Neural progenitor cell (in vitro differentiated cells): Measurements from ENCODE around the gene CACNG8. TPM values are rescaled to one million over a fixed set of nuclear protein-coding genes. Genes with fewer than 3 reads are reported as not detected.
A peak's percentile ranks its signal among the peaks of the same experiment; 100 is the strongest.

Source experiments
- DNase-seq: peaks from one replicate; pipeline ENCODE4 v3.0.0-alpha.2; 2016; ENCODE audit warnings: low spot score
- H2AFZ ChIP-seq: fragments of 200-600 bp; sonication (generic); replicated peaks from 2 replicates; pipeline ENCODE4 v1.6.1; 2016; ENCODE audit warnings: antibody characterized with exemption
- H3F3A ChIP-seq: fragments of 200-600 bp; sonication (generic); 2 replicates; pipeline ENCODE4 v1.6.1; 2016; ENCODE audit warnings: antibody characterized with exemption, low read depth
- H3K27ac ChIP-seq: fragments of 200-600 bp; sonication (generic); 2 replicates; pipeline ENCODE4 v1.5.1; 2016; ENCODE audit warnings: mild to moderate bottlenecking
- H3K27me3 ChIP-seq: fragments of 200-600 bp; sonication (generic); 2 replicates; pipeline ENCODE4 v1.6.1; 2016; ENCODE audit warnings: mild to moderate bottlenecking, moderate library complexity
- H3K36me3 ChIP-seq: fragments of 200-600 bp; sonication (generic); 2 replicates; pipeline ENCODE4 v1.5.1; 2016
- H3K4me1 ChIP-seq: fragments of 200-600 bp; sonication (generic); 2 replicates; pipeline ENCODE4 v1.6.1; 2016; ENCODE audit warnings: mixed run types
- H3K4me2 ChIP-seq: fragments of 200-600 bp; sonication (generic); 2 replicates; pipeline ENCODE4 v1.6.1; 2016
- H3K4me3 ChIP-seq: fragments of 200-600 bp; sonication (generic); 2 replicates; pipeline ENCODE4 v1.5.1; 2016
- H3K79me2 ChIP-seq: fragments of 200-600 bp; sonication (generic); 2 replicates; pipeline ENCODE4 v1.6.1; 2016; ENCODE audit warnings: low read depth
- H3K9ac ChIP-seq: fragments of 200-600 bp; sonication (generic); 2 replicates; pipeline ENCODE4 v1.6.1; 2016
- H3K9me3 ChIP-seq: fragments of 200-600 bp; sonication (generic); 2 replicates; pipeline ENCODE4 v1.5.1; 2016; ENCODE audit warnings: low read depth
- H4K20me1 ChIP-seq: fragments of 200-600 bp; sonication (generic); 2 replicates; pipeline ENCODE4 v1.6.1; 2016; ENCODE audit warnings: low read depth
- H3K27ac Mint-ChIP-seq: 3 replicates; pipeline ENCODE4 v1.8.0; 2021; ENCODE audit warnings: mixed read lengths
- H3K27me3 Mint-ChIP-seq: 2 replicates; pipeline ENCODE4 v1.8.0; 2022; ENCODE audit warnings: low read depth, mild to moderate bottlenecking, inconsistent platforms, moderate library complexity, mixed read lengths; ENCODE audit not compliant: insufficient read depth
- H3K36me3 Mint-ChIP-seq: 3 replicates; pipeline ENCODE4 v1.8.0; 2021; ENCODE audit warnings: mixed read lengths
- H3K4me1 Mint-ChIP-seq: 3 replicates; pipeline ENCODE4 v1.8.0; 2021; ENCODE audit warnings: mixed read lengths
- H3K4me3 Mint-ChIP-seq: 3 replicates; pipeline ENCODE4 v1.8.0; 2021; ENCODE audit warnings: mild to moderate bottlenecking, moderate library complexity, mixed read lengths
- H3K9me3 Mint-ChIP-seq: 3 replicates; pipeline ENCODE4 v1.8.0; 2020; ENCODE audit warnings: mixed read lengths
- EZH2 ChIP-seq: fragments of 200-600 bp; sonication (generic); IDR thresholded peaks from 2 replicates; pipeline ENCODE4 v1.6.1; 2017; ENCODE audit warnings: antibody characterized with exemption, mild to moderate bottlenecking, moderate library complexity
- EZH2phosphoT487 ChIP-seq: fragments of 200-600 bp; sonication (generic); IDR thresholded peaks from 2 replicates; pipeline ENCODE4 v1.6.1; 2017; ENCODE audit warnings: antibody characterized with exemption
- total RNA-seq: library from RNA; depleted of rRNA; stranded (reverse); fragments of >200 nt; gene quantifications from 2 replicates; pipeline ENCODE4 v1.2.3, GENCODE V29; 2015; ENCODE audit warnings: low replicate concordance
- TF ChIP-seq, protein P1 (sequence below): fragments of 200-600 bp; sonication (generic); IDR thresholded peaks from 2 replicates; pipeline ENCODE4 v1.5.1; 2017; ENCODE audit warnings: antibody characterized with exemption, mild to moderate bottlenecking

The CACNG8 gene
- total RNA-seq, 1 donor from 2014 or later: 0.02 TPM

DNA sequence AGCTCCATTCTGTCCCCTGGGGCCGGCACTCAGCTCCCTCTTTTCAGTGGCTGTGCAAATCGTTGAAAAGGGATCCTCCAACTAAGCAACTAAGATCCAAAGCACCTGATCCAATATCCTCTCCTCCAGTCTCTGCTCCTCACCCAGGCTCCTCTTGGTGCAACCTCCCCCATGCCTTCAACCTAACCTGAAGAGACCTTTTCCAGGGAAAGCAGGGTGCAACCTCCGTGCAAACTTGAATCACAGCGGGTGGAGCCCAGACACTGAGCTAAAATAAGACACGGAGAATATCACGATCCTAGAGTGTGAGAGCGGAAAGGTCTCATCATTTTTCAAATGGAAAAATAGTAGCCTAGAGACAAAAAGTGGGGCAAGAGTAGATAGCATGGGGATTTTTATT, 45.4 kb upstream of the CACNG8 start:
- DNase-seq: no peak
- H3K27ac Mint-ChIP-seq: no peak overlapping the region
- no peak overlapping the region for H3K4me2 ChIP-seq
- H4K20me1 ChIP-seq: peaks cover 11% of the 10 kb centered on the region
- no peaks in the 10 kb centered on the region for H3K4me1 ChIP-seq
- no peaks in the 10 kb centered on the region for H3K9me3 Mint-ChIP-seq
- H3K4me3 ChIP-seq: no peak overlapping the region
- H3K27me3 Mint-ChIP-seq: peaks cover 2% of the 10 kb centered on the region
- H3K27ac ChIP-seq: no peak overlapping the region
- no peaks in the 10 kb centered on the region for H3K9me3 ChIP-seq
- H3K4me1 Mint-ChIP-seq: no peaks in the 10 kb centered on the region
- peaks cover 34% of the 10 kb centered on the region for H3K36me3 Mint-ChIP-seq
- TF ChIP-seq EZH2: no peak
- TF ChIP-seq, protein P1, sequence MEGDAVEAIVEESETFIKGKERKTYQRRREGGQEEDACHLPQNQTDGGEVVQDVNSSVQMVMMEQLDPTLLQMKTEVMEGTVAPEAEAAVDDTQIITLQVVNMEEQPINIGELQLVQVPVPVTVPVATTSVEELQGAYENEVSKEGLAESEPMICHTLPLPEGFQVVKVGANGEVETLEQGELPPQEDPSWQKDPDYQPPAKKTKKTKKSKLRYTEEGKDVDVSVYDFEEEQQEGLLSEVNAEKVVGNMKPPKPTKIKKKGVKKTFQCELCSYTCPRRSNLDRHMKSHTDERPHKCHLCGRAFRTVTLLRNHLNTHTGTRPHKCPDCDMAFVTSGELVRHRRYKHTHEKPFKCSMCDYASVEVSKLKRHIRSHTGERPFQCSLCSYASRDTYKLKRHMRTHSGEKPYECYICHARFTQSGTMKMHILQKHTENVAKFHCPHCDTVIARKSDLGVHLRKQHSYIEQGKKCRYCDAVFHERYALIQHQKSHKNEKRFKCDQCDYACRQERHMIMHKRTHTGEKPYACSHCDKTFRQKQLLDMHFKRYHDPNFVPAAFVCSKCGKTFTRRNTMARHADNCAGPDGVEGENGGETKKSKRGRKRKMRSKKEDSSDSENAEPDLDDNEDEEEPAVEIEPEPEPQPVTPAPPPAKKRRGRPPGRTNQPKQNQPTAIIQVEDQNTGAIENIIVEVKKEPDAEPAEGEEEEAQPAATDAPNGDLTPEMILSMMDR: no peak
- TF ChIP-seq EZH2phosphoT487: no peak
- no peaks in the 10 kb centered on the region for H3K36me3 ChIP-seq
- no peak overlapping the region for H2AFZ ChIP-seq
- no peaks in the 10 kb centered on the region for H3K79me2 ChIP-seq
- no peak overlapping the region for H3K9ac ChIP-seq
- no peaks in the 10 kb centered on the region for H3F3A ChIP-seq
- H3K4me3 Mint-ChIP-seq: no peak overlapping the region
- H3K27me3 ChIP-seq: no peaks in the 10 kb centered on the region

DNA sequence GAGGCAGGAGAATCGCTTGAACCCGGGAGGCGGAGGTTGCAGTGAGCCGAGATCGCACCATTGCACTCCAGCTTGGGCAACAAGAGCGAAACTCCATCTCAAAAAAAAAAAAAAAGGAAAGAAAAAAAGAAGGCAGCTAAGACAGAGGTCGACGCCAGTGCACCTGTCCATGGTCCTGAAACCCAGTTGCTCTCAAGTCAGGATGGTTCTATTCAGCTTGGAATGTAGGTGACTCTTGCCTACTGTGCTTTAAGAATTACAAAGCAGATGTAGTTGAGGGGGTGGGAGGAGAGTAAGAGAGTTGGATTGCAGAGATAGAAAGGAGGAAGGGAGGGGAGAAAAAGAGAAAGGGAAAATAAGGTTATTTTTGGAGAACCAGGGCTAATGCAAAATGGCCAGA, 35.0 kb upstream of the CACNG8 start:
- Mint-ChIP-seq H3K4me1 (no peaks in the 10 kb centered on the region), H3K4me3 (no peak overlapping the region), H3K9me3 (no peaks in the 10 kb centered on the region), H3K27me3 (peaks cover 1% of the 10 kb centered on the region), H3K36me3 (peaks cover 36% of the 10 kb centered on the region), H3K27ac (no peak overlapping the region)
- Histone ChIP-seq H3K9ac (no peak overlapping the region), H3K9me3 (no peaks in the 10 kb centered on the region), H3K4me1 (no peaks in the 10 kb centered on the region), H3K27me3 (no peaks in the 10 kb centered on the region), H4K20me1 (peaks cover 28% of the 10 kb centered on the region), H3K79me2 (no peaks in the 10 kb centered on the region), H3K27ac (no peak overlapping the region), H2AFZ (no peak overlapping the region), H3K4me3 (no peak overlapping the region), H3K36me3 (no peaks in the 10 kb centered on the region), H3K4me2 (no peak overlapping the region), H3F3A (no peaks in the 10 kb centered on the region)
- peak; percentile 91 for DNase-seq
- TF ChIP-seq, protein P1: no peak
- TF ChIP-seq EZH2phosphoT487: no peak
- TF ChIP-seq EZH2: no peak

- H4K20me1 ChIP-seq: peaks cover 3% of the 10 kb centered on the region
- H3K4me3 ChIP-seq: no peak overlapping the region
Observed at GRCh38 chr19:53936029-53936428, 26.7 kb upstream of the CACNG8 start.

More at GRCh38 chr19:53936029-53936428, 26.7 kb upstream of the CACNG8 start:
- Mint-ChIP-seq H3K9me3 (peaks cover 2% of the 10 kb centered on the region), H3K4me3 (no peak overlapping the region), H3K4me1 (peaks cover 6% of the 10 kb centered on the region), H3K27ac (no peak overlapping the region), H3K27me3 (peaks cover 2% of the 10 kb centered on the region), H3K36me3 (peaks cover 38% of the 10 kb centered on the region)
- Histone ChIP-seq H3K36me3 (no peaks in the 10 kb centered on the region), H2AFZ (no peak overlapping the region), H3K4me2 (peak overlapping the region; percentile 27), H3K9me3 (no peaks in the 10 kb centered on the region), H3K27ac (no peak overlapping the region), H3F3A (no peaks in the 10 kb centered on the region), H3K79me2 (no peaks in the 10 kb centered on the region), H3K4me1 (peaks cover 6% of the 10 kb centered on the region), H3K27me3 (no peaks in the 10 kb centered on the region), H3K9ac (no peak overlapping the region)
- DNase-seq: peak; percentile 36
- TF ChIP-seq EZH2phosphoT487 (no peak), EZH2 (no peak)
- TF ChIP-seq, protein P1: no peak
